ENCODE results near the gene UBE2N.

UBE2N gene

GRCh38 chr12:93429852-93430251 is 11.9 kb downstream of the UBE2N start:
- Histone ChIP-seq H3K9me3 (ENCODE audit: control insufficient read depth, insufficient read depth, low read length) (no peaks in the 10 kb centered on the region), H3K27ac (ENCODE audit: low read length) (no peak overlapping the region), H3K4me1 (ENCODE audit: control insufficient read depth, insufficient read depth, low read length) (no peaks in the 10 kb centered on the region; the same call in none of the 2 replicates), H3K36me3 (ENCODE audit: control insufficient read depth, insufficient read depth, low read length) (no peaks in the 10 kb centered on the region), H3K4me3 (ENCODE audit: low read length) (no peak overlapping the region), H3K27me3 (ENCODE audit: control insufficient read depth, insufficient read depth, low read length) (no peaks in the 10 kb centered on the region)
- no peak for DNase-seq (ENCODE audit: low read depth, low spot score)
- WGBS (ENCODE audit: insufficient coverage, insufficient read length), result no CpG with 5 or more reads among the region's 1 CpG

- no CpG with 5 or more reads among the region's 1 CpG for WGBS (ENCODE audit: insufficient coverage, insufficient read length)
- no peaks in the 10 kb centered on the region for H3K36me3 ChIP-seq (ENCODE audit: control insufficient read depth, insufficient read depth, low read length)
Measured at GRCh38 chr12:93429448-93429847, 12.3 kb downstream of the UBE2N start.

GRCh38 chr12:93427779-93428564 is 13.8 kb downstream of the UBE2N start:
- DNase-seq (ENCODE audit: low read depth, low spot score), result no peak
- no peak overlapping the region for H3K27ac ChIP-seq (ENCODE audit: low read length)
- no peaks in the 10 kb centered on the region for H3K9me3 ChIP-seq (ENCODE audit: control insufficient read depth, insufficient read depth, low read length)
- H3K4me1 ChIP-seq (ENCODE audit: control insufficient read depth, insufficient read depth, low read length), result peaks cover under 1% of the 10 kb centered on the region; the same call in 1 of the 2 replicates
- WGBS (ENCODE audit: insufficient coverage, insufficient read length), result no CpG with 5 or more reads among the region's 5 CpGs
- H3K4me3 ChIP-seq (ENCODE audit: low read length), result no peak overlapping the region
- H3K27me3 ChIP-seq (ENCODE audit: control insufficient read depth, insufficient read depth, low read length), result no peaks in the 10 kb centered on the region
- no peaks in the 10 kb centered on the region for H3K36me3 ChIP-seq (ENCODE audit: control insufficient read depth, insufficient read depth, low read length)

More at GRCh38 chr12:93429448-93429847, 12.3 kb downstream of the UBE2N start:
- Histone ChIP-seq H3K4me1 (ENCODE audit: control insufficient read depth, insufficient read depth, low read length) (no peaks in the 10 kb centered on the region; the same call in 1 of the 2 replicates), H3K9me3 (ENCODE audit: control insufficient read depth, insufficient read depth, low read length) (no peaks in the 10 kb centered on the region), H3K27me3 (ENCODE audit: control insufficient read depth, insufficient read depth, low read length) (no peaks in the 10 kb centered on the region), H3K4me3 (ENCODE audit: low read length) (no peak overlapping the region), H3K27ac (ENCODE audit: low read length) (no peak overlapping the region)
- no peak for DNase-seq (ENCODE audit: low read depth, low spot score)

- Histone ChIP-seq H3K4me3 (ENCODE audit: low read length) (no peak overlapping the region), H3K9me3 (ENCODE audit: control insufficient read depth, insufficient read depth, low read length) (no peaks in the 10 kb centered on the region), H3K27me3 (ENCODE audit: control insufficient read depth, insufficient read depth, low read length) (no peaks in the 10 kb centered on the region), H3K27ac (ENCODE audit: low read length) (no peak overlapping the region), H3K4me1 (ENCODE audit: control insufficient read depth, insufficient read depth, low read length) (peaks cover 1% of the 10 kb centered on the region; the same call in 1 of the 2 replicates), H3K36me3 (ENCODE audit: control insufficient read depth, insufficient read depth, low read length) (no peaks in the 10 kb centered on the region)
- no CpG with 5 or more reads among the region's 1 CpG for WGBS (ENCODE audit: insufficient coverage, insufficient read length)
- no peak for DNase-seq (ENCODE audit: low read depth, low spot score)
Measured at GRCh38 chr12:93426412-93426805, 15.3 kb downstream of the UBE2N start.

GRCh38 chr12:93425736-93426411 is 15.9 kb downstream of the UBE2N start:
- Histone ChIP-seq H3K36me3 (ENCODE audit: control insufficient read depth, insufficient read depth, low read length) (no peaks in the 10 kb centered on the region), H3K27me3 (ENCODE audit: control insufficient read depth, insufficient read depth, low read length) (no peaks in the 10 kb centered on the region), H3K4me3 (ENCODE audit: low read length) (no peak overlapping the region), H3K27ac (ENCODE audit: low read length) (no peak overlapping the region), H3K9me3 (ENCODE audit: control insufficient read depth, insufficient read depth, low read length) (no peaks in the 10 kb centered on the region), H3K4me1 (ENCODE audit: control insufficient read depth, insufficient read depth, low read length) (peaks cover 1% of the 10 kb centered on the region; the same call in 1 of the 2 replicates)
- no CpG with 5 or more reads among the region's 8 CpGs for WGBS (ENCODE audit: insufficient coverage, insufficient read length)
- no peak for DNase-seq (ENCODE audit: low read depth, low spot score)

GRCh38 chr12:93422050-93422449 is 19.7 kb downstream of the UBE2N start:
- no peaks in the 10 kb centered on the region for H3K27me3 ChIP-seq (ENCODE audit: control insufficient read depth, insufficient read depth, low read length)
- peaks cover 1% of the 10 kb centered on the region; the same call in 1 of the 2 replicates for H3K4me1 ChIP-seq (ENCODE audit: control insufficient read depth, insufficient read depth, low read length)
- WGBS (ENCODE audit: insufficient coverage, insufficient read length), result no CpG with 5 or more reads among the region's 2 CpGs
- no peak overlapping the region for H3K27ac ChIP-seq (ENCODE audit: low read length)
- H3K36me3 ChIP-seq (ENCODE audit: control insufficient read depth, insufficient read depth, low read length), result no peaks in the 10 kb centered on the region
- no peak for DNase-seq (ENCODE audit: low read depth, low spot score)
- no peaks in the 10 kb centered on the region for H3K9me3 ChIP-seq (ENCODE audit: control insufficient read depth, insufficient read depth, low read length)
- no peak overlapping the region for H3K4me3 ChIP-seq (ENCODE audit: low read length)

GRCh38 chr12:93419388-93420034 is 22.2 kb downstream of the UBE2N start:
- Histone ChIP-seq H3K4me3 (ENCODE audit: low read length) (no peak overlapping the region), H3K27ac (ENCODE audit: low read length) (no peak overlapping the region)
- DNase-seq (ENCODE audit: low read depth, low spot score), result no peak

GRCh38 chr12:93417967-93418480 is 23.7 kb downstream of the UBE2N start:
- Histone ChIP-seq H3K27ac (ENCODE audit: low read length) (no peak overlapping the region), H3K4me1 (ENCODE audit: control insufficient read depth, insufficient read depth, low read length) (peaks cover 1% of the 10 kb centered on the region; the same call in 1 of the 2 replicates), H3K36me3 (ENCODE audit: control insufficient read depth, insufficient read depth, low read length) (no peaks in the 10 kb centered on the region), H3K4me3 (ENCODE audit: low read length) (no peak overlapping the region), H3K9me3 (ENCODE audit: control insufficient read depth, insufficient read depth, low read length) (no peaks in the 10 kb centered on the region), H3K27me3 (ENCODE audit: control insufficient read depth, insufficient read depth, low read length) (no peaks in the 10 kb centered on the region)
- WGBS (ENCODE audit: insufficient coverage, insufficient read length), result no CpG with 5 or more reads among the region's 4 CpGs
- no peak for DNase-seq (ENCODE audit: low read depth, low spot score)

More at GRCh38 chr12:93419388-93420034, 22.2 kb downstream of the UBE2N start:
- WGBS (ENCODE audit: insufficient coverage, insufficient read length), result no CpG with 5 or more reads among the region's 1 CpG
- H3K9me3 ChIP-seq (ENCODE audit: control insufficient read depth, insufficient read depth, low read length), result no peaks in the 10 kb centered on the region
- H3K36me3 ChIP-seq (ENCODE audit: control insufficient read depth, insufficient read depth, low read length), result no peaks in the 10 kb centered on the region
- no peaks in the 10 kb centered on the region for H3K27me3 ChIP-seq (ENCODE audit: control insufficient read depth, insufficient read depth, low read length)
- peaks cover 1% of the 10 kb centered on the region; the same call in 1 of the 2 replicates for H3K4me1 ChIP-seq (ENCODE audit: control insufficient read depth, insufficient read depth, low read length)

- no peak for DNase-seq (ENCODE audit: low read depth, low spot score)
- Histone ChIP-seq H3K4me3 (ENCODE audit: low read length) (no peak overlapping the region), H3K4me1 (ENCODE audit: control insufficient read depth, insufficient read depth, low read length) (no peaks in the 10 kb centered on the region), H3K27me3 (ENCODE audit: control insufficient read depth, insufficient read depth, low read length) (no peaks in the 10 kb centered on the region), H3K27ac (ENCODE audit: low read length) (no peak overlapping the region), H3K36me3 (ENCODE audit: control insufficient read depth, insufficient read depth, low read length) (no peaks in the 10 kb centered on the region), H3K9me3 (ENCODE audit: control insufficient read depth, insufficient read depth, low read length) (no peaks in the 10 kb centered on the region)
- no CpG with 5 or more reads among the region's 3 CpGs for WGBS (ENCODE audit: insufficient coverage, insufficient read length)
Measured at GRCh38 chr12:93415723-93416464, 25.9 kb downstream of the UBE2N start.
